Iris pigment epithelial cell (primary cell): ENCODE data around the gene WNT7A.
"Not testable (repeated sequence)": the region's sequence is repeated elsewhere in the genome, so short reads cannot be mapped to it uniquely, and the experiment has no call there.

Experiments
- DNase-seq: peaks from one replicate; pipeline ENCODE4 v3.0.0-alpha.2; 2011; ENCODE audit warnings: low read depth

WNT7A gene

DNA sequence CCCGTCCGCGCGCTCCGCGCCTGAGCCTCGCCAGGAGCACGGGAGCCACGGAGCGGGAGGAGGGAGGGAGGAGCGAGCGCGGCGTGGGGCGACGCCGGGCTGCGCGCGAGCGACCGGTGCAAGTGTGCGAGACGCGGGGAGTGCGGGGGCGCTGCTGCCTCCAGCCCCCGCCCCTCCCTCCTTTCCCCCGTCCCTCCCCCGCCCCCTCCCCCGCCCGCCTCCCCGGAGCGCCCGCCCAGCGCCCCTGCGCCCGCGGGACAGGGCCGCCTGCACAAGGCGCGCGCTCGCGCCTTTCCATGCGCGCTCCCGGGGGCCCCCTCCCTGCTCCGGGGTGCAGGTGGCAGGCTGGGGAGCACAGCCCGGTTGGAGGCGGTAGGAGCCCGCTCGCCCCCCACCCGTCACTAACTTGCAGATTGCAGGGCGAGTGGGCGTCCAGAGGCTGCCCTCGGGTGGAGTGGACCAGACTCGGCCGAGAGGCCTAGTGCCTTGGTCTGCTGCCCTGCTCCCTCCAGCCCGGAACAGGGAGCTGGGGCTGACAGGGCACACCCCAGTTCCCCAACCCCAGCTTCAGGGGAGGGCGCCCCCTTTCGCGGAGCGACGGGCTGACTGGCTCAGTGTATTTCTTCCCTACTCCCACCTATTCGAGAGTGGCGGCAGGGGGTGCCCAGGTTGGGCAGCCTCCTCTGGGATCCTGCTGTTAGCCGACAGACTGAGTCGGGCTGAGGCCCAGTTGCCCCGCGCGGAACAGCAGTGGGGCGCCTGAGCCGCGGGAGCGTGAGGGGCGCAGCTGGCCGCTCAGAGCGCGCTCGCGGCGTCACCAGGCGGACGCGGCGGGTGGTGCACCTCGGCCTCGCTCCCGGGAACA is at the start of gene WNT7A:
WNT7A (minus strand) TSS at position 126 of the 865 bp plus-strand sequence. CDS start 255 bp downstream, outside the sequence.
- DNase-seq = peak; percentile 19

DNA sequence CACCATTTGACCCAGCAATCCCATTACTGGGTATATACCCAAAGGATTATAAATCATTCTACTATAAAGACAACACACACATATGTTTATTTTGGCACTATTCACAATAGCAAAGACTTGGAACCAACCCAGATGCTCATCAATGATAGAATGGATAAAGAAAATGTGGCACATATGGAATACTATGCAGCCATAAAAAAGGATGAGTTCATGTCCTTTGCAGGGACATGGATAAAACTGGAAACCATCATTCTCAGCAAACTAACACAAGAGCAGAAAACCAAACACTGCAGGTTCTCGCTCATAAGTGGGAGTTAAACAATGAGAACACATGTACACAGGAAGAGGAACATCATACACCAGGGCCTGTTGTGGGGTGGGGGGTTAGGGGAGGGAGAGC is 48.9 kb upstream of the WNT7A start:
- not testable (repeated sequence) for DNase-seq

GRCh38 chr3:13927295-13927694 is 47.4 kb upstream of the WNT7A start:
- DNase-seq = peak; percentile 3

- no peak for DNase-seq
These were observed 36.5 kb upstream of the WNT7A start for GRCh38 chr3:13916375-13916774.

DNA sequence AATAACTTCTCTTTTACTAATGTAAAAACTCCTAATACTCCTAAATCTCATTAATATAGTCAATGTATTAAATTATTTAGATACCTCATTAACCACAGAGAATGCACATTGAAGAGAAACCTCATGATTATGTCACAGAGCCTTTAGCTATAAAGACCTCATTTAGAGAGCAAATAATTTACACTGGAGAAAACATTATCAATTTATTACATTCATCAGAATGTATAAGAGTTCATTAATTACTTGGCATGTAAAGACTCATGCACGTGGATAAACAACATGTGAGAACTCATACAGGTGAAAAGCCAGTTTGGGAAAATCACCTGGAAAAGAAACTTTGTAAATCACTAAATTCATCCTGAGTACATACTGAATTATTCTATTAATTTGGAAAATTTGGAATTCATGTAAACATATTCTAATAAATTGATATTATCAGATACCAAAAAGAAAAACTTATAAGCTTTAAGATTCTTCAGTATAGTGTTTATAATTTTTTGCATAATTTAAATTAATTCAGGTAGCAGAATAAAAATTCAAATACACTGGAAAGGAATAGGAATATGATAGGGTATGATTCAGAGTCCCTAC is 22.9 kb upstream of the WNT7A start:
- no peak for DNase-seq

GRCh38 chr3:13901935-13902584 is 22.2 kb upstream of the WNT7A start:
- no peak for DNase-seq

- DNase-seq = no peak
These were observed 18.5 kb upstream of the WNT7A start for GRCh38 chr3:13898346-13898745.

GRCh38 chr3:13896473-13897154 is 16.7 kb upstream of the WNT7A start:
- DNase-seq = peak; percentile 71

- DNase-seq = peak; percentile 89
These were observed 15.6 kb upstream of the WNT7A start for GRCh38 chr3:13895155-13896105.

GRCh38 chr3:13894807-13895154 is 14.9 kb upstream of the WNT7A start:
- DNase-seq = no peak

- no peak for DNase-seq
These were observed 14.4 kb upstream of the WNT7A start for GRCh38 chr3:13894096-13894806.

GRCh38 chr3:13892304-13892703 is 12.4 kb upstream of the WNT7A start:
- DNase-seq = no peak

DNA sequence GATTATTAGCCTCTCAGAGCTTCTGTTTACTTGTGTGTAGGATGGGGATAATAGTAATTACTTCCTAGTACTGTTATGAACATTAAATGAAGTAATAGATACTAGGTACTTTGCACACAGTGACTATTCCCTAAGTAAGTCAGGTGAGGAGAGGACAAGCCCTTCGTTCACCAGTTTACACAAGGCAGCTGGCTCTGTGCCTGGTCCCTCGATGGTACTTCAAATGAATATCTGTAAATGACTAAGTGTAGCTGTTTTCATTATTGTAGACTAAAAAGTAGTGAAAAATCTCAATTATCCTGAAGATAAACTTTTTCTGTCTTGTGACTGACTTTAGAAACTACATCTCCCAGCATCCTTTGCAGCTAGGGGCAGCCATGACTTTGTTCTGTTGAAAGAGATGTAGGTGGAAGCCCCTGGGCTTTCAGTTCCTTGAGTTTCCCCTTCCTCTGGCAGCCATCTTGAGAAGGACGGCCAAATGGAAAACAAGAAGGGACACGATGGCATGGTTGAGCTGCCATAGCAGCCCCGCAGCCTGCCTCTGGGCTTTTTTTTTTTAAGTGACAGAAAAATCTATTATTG is 11.7 kb upstream of the WNT7A start:
- peak; percentile 20 for DNase-seq

GRCh38 chr3:13891017-13891392 is 11.1 kb upstream of the WNT7A start:
- no peak for DNase-seq

GRCh38 chr3:13890377-13891016 is 10.6 kb upstream of the WNT7A start:
- DNase-seq = no peak

DNA sequence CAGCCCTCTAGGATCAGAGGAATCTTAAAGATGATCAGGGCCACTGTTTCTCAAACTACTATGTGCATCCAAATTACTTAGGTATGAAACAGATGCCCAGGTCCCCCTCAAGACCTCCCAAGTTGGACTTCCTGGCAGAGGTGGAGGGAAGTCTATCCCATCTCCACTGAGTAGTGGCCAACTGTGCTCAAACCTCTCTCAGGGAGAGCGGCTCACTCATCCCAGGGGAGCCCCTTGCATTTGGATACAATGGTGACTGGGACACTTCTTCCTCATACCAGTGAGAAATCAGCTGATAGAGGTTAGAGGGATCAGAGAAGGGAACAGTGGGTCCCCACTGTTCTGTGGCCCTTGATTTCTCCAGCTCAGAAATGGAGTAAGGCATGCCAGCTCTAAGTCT is 8.7 kb upstream of the WNT7A start:
- DNase-seq = no peak

DNA sequence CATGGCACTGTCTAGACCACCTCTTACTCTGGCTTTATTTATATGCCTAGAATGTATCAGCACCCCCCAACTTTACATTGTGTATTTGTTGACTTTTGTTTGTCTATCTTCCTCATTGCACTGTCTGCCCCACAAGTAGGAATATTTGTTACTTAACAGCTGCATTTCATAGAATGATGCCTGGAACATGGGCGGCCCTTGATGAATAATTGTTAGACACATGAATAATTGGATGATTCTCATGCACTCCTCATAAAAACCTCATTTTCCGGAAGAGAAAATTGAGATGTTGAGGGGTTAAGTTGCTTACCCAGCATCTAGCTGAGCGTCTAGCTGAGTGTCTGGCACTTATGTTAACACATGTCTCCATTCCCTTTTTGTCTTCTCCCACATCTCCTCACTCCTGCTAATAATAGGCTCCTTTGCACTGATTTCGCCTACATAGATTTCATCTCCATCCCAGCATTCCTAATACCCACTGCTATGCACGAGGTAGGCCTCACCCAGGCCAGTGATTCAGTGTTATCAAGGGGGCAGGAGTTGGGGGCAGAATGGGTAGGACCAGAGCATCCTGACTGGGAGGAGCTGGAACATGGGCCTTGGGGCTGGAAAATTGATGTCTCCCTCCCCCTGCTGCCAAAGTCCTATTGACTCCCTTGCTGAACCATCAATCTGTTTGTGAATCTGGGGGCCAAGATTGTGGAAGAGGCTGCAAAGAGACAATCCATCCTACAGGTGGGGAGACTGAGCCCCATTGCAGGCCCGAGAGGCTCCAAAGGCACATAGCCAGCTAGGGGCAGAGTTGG is 7.8 kb upstream of the WNT7A start:
- no peak for DNase-seq

- DNase-seq = no peak
These were observed 6.8 kb upstream of the WNT7A start for GRCh38 chr3:13886593-13887129.

DNA sequence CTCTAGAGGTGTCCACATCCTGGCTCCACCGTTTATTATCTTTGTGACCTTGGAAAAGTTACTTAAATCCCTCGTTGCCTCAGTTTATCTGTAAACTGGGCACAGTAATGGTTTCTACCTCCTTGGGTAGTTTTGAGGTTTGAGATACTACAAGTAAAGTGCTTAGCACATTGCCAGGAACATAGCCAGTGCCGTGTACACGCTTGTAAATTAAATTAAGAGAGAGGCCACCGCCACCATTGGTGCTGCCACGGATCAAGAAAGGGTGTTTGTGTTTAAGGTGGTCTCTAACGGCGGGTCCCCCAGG is 5.8 kb upstream of the WNT7A start:
- no peak for DNase-seq
